Measurements from ENCODE around the gene DPYSL4.

DNA sequence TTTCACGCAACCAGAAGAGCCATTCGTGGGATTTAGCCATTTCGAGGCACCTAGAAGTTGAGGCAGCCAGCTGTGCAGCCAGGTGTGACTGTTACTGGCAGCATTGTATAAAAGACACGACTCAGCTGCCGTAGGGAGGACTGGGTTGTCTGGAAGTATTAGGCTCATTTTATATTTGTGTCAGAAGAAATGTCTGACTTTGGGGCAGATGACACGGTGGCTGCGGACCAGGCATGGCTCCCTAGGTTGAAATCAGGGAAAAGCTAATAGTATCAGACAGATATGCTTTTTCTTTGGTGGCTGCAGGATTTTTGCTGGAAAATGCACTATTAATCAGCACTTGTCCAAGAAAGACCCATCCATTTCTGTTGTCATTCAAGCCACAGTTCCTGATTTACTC lies 4.2 kb upstream of the DPYSL4 start:
- no peak for TF ChIP-seq EZH2phosphoT487 (IDR thresholded peaks at IDR 0.05; ENCODE audit: insufficient read depth, low read depth)
- no peak for TF ChIP-seq EZH2 (IDR thresholded peaks at IDR 0.05; ENCODE audit: insufficient read depth, poor library complexity, severe bottlenecking)

Data from GM23248 (cell line).